HG03571 (cell line): Measurements from ENCODE around the gene STX10.

Experiments
- ATAC-seq: cut with Tn5 transposase; IDR thresholded peaks from one replicate; pipeline ENCODE4 v1.9.1; 2021; ENCODE audit not compliant: unreplicated experiment

The STX10 gene

GRCh38 chr19:13120031-13120430 is 30.1 kb downstream of the STX10 start:
- no peak for ATAC-seq

GRCh38 chr19:13119627-13120026 is 30.5 kb downstream of the STX10 start:
- ATAC-seq, result no peak

- no peak for ATAC-seq
Measured at GRCh38 chr19:13118424-13119193, 31.6 kb downstream of the STX10 start.

- no peak for ATAC-seq
Measured at GRCh38 chr19:13117772-13118423, 32.3 kb downstream of the STX10 start, which contains the start of gene NACC1. TSS of gene NACC1 (plus strand) at chr19:13118264. CDS start at chr19:13135208, 16,944 bp downstream.

GRCh38 chr19:13117176-13117771 is 32.9 kb downstream of the STX10 start:
- no peak for ATAC-seq

- no peak for ATAC-seq
Measured at GRCh38 chr19:13116282-13117175, 33.6 kb downstream of the STX10 start, which contains the start of gene TRMT1. TSS of gene TRMT1 (minus strand) at chr19:13116740. CDS start at chr19:13116399, 341 bp downstream.

- no peak for ATAC-seq
Measured at GRCh38 chr19:13115936-13116281, 34.3 kb downstream of the STX10 start.

GRCh38 chr19:13112555-13112954 is 37.6 kb downstream of the STX10 start:
- no peak for ATAC-seq

- no peak for ATAC-seq
Measured at GRCh38 chr19:13110099-13110610, 40.0 kb downstream of the STX10 start.

GRCh38 chr19:13109361-13110098 is 40.6 kb downstream of the STX10 start:
- ATAC-seq, result no peak

GRCh38 chr19:13104848-13105711 is 45.1 kb downstream of the STX10 start:
- ATAC-seq, result no peak

- ATAC-seq, result peak; percentile 28
Measured at GRCh38 chr19:13104360-13104847, 45.8 kb downstream of the STX10 start.

- no peak for ATAC-seq
Measured at GRCh38 chr19:13103581-13104359, 46.4 kb downstream of the STX10 start.

GRCh38 chr19:13102666-13103580 is 47.3 kb downstream of the STX10 start, which contains the start of gene LYL1:
TSS of gene LYL1 (minus strand) at chr19:13102858. CDS start at chr19:13101171, 1,687 bp downstream.
- peak; percentile 42 for ATAC-seq

GRCh38 chr19:13102416-13102665 is 47.8 kb downstream of the STX10 start:
- no peak for ATAC-seq

GRCh38 chr19:13101590-13102415 is 48.4 kb downstream of the STX10 start:
- ATAC-seq, result no peak
